T-helper 2 cell treated with Interferon-gamma antibody and Interleukin-4, amounts not matched to agents 5 μg/mL and 100 μg/mL, for 36 hours (primary cell): ENCODE data around the gene GGA1.

Experiments used
- DNase-seq: peaks from one replicate; pipeline ENCODE4 v3.0.0; 2021; ENCODE audit warnings: low spot score
- H3K27ac Mint-ChIP-seq: one replicate; pipeline ENCODE4 v1.8.0; 2021; ENCODE audit warnings: mild to moderate bottlenecking, mixed read lengths
- H3K27me3 Mint-ChIP-seq: one replicate; pipeline ENCODE4 v1.8.0; 2021; ENCODE audit warnings: low read depth, mixed read lengths
- H3K36me3 Mint-ChIP-seq: one replicate; pipeline ENCODE4 v1.8.0; 2021; ENCODE audit warnings: low read depth, mixed read lengths
- H3K4me1 Mint-ChIP-seq: one replicate; pipeline ENCODE4 v1.8.0; 2021; ENCODE audit warnings: low read depth, mixed read lengths
- H3K4me3 Mint-ChIP-seq: one replicate; pipeline ENCODE4 v1.8.0; 2022; ENCODE audit warnings: mild to moderate bottlenecking, moderate library complexity, mixed read lengths
- H3K9me3 Mint-ChIP-seq: one replicate; pipeline ENCODE4 v1.8.0; 2021; ENCODE audit warnings: mixed read lengths

The GGA1 gene, protein sequence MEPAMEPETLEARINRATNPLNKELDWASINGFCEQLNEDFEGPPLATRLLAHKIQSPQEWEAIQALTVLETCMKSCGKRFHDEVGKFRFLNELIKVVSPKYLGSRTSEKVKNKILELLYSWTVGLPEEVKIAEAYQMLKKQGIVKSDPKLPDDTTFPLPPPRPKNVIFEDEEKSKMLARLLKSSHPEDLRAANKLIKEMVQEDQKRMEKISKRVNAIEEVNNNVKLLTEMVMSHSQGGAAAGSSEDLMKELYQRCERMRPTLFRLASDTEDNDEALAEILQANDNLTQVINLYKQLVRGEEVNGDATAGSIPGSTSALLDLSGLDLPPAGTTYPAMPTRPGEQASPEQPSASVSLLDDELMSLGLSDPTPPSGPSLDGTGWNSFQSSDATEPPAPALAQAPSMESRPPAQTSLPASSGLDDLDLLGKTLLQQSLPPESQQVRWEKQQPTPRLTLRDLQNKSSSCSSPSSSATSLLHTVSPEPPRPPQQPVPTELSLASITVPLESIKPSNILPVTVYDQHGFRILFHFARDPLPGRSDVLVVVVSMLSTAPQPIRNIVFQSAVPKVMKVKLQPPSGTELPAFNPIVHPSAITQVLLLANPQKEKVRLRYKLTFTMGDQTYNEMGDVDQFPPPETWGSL

DNA sequence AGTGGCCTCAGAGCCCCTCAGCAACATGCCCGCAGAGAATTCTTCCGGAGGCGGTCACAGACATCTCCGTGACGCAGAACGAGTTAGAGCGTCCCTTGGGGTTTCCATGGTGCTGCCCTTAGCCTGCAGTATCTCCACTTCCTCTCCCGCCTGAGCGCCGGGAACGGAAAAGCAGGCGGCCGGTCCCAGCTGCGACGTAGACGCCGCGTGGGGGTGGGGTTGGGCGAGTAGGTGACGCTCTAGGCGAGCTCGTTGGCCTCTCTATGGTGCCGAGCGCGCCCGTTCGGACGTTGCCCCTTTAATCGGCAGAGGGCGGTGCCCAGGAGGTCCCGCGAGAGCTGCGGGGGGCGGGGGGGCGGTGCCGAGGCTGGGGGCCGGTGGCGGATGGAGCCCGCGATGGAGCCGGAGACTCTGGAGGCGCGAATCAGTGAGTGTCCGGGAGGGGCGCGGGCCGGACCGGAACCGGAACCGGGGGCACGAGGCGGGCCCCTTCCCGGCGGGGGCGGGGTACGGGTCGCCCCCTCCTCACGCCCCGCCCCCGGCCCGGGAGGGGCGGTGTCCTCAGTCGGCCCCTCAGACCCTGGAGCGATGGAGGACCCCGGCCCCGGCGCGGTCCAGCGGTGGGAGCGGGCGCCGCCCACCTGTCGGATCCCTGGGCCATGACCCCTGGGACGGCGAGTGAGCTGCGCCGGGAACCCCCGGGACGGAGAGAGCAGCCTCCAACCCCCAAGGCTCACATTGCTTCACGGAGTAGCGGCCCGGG, at the start of gene GGA1:
Gene GGA1, plus strand, starts transcription at position 358 of the 763 bp plus-strand sequence. Its CDS starts 27 bp downstream, at position 385.
- H3K27me3 Mint-ChIP-seq = peaks cover 2% of the 10 kb centered on the region
- peaks cover 39% of the 10 kb centered on the region for H3K4me1 Mint-ChIP-seq
- DNase-seq = peak; percentile 99
- peaks cover 2% of the 10 kb centered on the region for H3K36me3 Mint-ChIP-seq
- H3K27ac Mint-ChIP-seq = peak within 1 kb of the TSS; percentile 98
- H3K4me3 Mint-ChIP-seq = peak within 1 kb of the TSS; percentile 90
- no peaks in the 10 kb centered on the region for H3K9me3 Mint-ChIP-seq

DNA sequence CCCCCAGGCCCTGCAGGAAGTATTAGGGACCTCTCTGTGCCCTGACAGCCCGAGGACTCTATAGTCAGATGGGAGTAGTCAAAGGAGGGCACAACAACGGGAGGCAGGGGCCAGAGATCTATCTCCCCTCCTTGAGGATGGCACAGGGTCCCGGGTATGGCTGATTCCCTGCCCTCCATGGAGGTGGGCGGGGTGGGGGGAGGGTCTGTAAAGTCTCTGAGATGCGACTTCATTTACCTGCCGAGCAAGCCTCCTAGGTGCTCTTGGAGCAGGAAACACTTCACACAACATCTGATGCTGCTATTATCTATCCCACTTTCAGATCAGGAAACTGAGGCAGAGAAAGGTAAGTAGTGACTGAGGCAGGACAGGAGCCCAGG, 49.1 kb upstream of the GGA1 start:
- Mint-ChIP-seq H3K4me3 (no peak overlapping the region), H3K27ac (no peak overlapping the region), H3K4me1 (peaks cover 2% of the 10 kb centered on the region), H3K36me3 (no peaks in the 10 kb centered on the region), H3K9me3 (no peaks in the 10 kb centered on the region), H3K27me3 (peaks cover 78% of the 10 kb centered on the region)
- no peak for DNase-seq

DNA sequence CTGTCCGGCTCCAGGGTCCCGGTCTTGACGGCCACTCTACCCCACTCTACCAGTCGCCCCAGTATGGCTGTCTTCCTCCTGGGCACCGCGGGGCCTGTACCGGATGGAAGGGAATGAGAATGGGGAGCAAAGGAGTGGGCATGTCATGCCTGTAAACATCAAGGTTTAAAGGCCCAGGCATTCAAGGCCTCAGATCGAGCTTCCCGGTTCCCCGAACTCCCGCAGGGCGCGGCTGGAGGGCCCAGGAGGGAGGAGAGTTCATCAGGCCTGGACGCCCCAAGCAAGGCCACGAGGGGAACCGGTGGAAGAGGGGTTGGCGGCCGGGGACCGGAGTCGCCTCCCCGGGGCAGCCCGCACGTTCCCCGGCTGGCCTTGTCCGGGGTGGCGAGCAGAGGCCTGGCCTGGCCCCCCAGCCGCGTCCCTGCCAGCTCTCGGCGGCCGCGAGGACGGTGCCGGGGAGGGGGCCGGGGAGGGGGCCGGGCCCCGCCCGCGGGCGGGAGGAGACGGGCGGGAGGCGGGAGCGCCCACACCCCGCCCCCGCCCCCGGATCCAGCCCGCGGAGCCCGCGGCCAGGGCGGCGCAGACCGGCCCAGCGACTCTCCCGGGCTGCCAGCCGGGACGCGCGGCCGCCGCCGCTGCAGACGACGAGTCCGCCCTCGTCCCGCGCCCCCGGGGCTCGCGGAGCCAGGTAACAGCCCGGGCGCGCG, 48.6 kb upstream of the GGA1 start, which contains the start of gene CDC42EP1:
Gene CDC42EP1, plus strand, starts transcription at position 580 of the 707 bp plus-strand sequence. CDS start 5,870 bp downstream, outside the sequence.
- no peaks in the 10 kb centered on the region for H3K9me3 Mint-ChIP-seq
- H3K4me3 Mint-ChIP-seq = peak within 1 kb of the TSS; percentile 42
- no peak for DNase-seq
- H3K4me1 Mint-ChIP-seq = peaks cover 2% of the 10 kb centered on the region
- H3K27me3 Mint-ChIP-seq = peaks cover 80% of the 10 kb centered on the region
- no peaks in the 10 kb centered on the region for H3K36me3 Mint-ChIP-seq
- H3K27ac Mint-ChIP-seq = no peak within 1 kb of the TSS

DNA sequence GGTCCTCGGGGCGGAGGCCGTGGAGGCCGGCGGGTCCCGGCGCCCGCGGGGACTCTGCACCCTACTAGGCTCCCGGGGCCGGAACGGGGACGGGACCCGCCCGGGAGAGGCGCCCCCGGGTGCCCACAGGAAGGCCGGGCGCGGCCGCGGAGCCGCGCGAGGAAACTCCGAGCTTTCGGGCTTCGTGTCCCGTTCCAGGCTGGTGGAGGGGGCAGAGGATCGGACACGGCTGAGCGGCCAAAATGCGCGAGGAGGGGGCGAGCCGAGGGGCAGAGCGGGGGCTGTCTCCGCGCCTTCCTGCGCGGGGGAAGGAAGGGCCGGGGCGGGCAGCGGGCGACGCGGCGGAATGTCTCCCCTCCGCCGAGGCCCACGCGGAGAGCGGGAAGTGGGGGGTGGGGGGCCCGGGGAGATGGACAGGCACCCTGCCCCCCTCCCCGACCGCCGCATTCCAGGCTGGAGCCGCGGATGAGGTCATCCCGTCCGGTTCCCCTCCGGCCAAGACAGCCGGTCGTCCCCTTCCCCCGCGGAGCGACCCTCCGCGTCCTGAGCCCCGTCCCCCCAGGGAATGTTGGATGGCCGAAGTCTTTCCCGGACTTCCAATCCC, 47.9 kb upstream of the GGA1 start:
- Mint-ChIP-seq H3K4me3 (no peak overlapping the region), H3K9me3 (no peaks in the 10 kb centered on the region), H3K4me1 (peaks cover 2% of the 10 kb centered on the region), H3K27me3 (peaks cover 80% of the 10 kb centered on the region), H3K27ac (no peak overlapping the region), H3K36me3 (no peaks in the 10 kb centered on the region)
- no peak for DNase-seq

DNA sequence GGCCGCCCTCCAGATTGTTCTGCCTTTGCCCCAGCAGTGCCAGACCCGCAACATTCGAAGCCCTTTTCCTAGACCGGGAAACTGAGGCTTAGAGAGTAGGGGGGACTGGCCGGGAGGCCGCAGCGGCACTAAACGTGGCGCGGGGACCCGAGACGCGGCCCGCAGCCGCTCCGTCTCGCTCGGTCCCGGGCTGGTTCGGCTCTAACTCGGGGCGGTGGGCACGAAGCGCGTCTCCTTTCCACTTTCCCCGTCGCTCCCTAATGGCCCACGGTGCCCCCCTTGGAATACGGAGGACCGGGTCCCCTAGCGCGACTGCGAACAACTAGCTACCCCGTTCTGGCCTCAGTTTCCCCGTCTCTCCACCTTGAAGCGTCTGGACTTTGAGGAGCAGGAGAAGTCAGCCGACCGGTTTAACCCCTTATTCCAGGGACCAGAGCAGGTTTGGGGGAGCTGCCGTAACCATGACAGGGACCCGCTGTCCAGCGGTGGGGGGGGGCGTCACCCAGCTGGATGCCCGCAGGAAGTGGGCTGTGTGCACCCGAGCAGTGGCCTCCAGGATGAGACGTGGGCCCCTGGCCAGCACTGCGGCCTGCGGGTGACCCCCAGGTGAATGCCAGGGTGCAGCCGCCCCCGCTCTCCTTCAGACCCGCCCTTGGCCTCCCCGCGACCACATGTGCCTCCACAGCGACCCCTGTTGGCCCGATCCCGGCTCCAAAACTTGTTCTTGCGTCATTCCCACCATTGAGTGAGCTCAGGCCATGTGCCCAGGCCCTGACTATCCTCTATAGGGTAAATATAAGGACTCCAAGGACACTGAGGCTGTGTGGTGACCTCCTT, 47.2 kb upstream of the GGA1 start:
- H3K27ac Mint-ChIP-seq = no peak overlapping the region
- H3K4me1 Mint-ChIP-seq = peaks cover 4% of the 10 kb centered on the region
- H3K27me3 Mint-ChIP-seq = peaks cover 77% of the 10 kb centered on the region

DNA sequence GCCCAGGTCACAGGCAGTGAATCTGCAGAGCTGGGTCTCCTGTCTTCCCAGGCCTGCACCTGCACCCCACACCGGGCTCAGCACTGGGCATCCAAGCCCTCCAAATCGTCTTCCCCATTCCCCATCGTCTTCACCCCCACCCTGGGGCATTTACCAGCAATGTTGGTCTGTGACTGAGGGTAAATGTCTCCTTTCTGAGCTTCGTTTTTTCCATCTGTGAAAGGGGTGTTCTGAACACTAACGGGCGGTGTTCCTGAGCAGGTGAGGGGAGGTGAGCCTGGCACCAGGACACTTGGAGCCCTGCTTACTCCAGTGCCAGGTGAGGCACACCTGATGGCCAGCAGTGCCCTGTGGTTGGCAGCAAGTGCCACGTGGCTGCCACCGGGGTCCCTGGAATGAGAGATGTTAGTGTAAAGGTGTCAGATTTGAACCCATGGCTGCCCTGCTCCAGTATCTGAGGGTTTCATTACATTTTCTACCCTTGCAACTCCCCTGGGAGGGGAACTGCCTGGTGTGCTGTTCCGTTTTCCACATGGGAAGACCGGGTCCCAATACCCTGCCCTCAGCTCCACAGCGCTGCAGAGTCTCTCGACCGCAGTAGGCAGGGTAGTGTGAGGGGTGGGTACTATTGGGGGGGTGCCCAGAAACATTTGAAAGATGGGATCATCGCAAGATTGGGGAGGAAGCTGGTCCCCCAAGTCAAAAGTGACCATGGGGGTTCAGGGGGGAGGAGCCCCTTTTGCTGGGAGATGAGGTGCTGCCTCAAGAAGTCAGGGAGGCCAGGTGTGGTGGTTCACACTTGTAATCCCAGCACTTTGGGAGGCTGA, 46.4 kb upstream of the GGA1 start:
- H3K27me3 Mint-ChIP-seq = peaks cover 72% of the 10 kb centered on the region
- peaks cover 10% of the 10 kb centered on the region for H3K4me1 Mint-ChIP-seq
- H3K27ac Mint-ChIP-seq = no peak overlapping the region
- no peaks in the 10 kb centered on the region for H3K9me3 Mint-ChIP-seq
- no peak for DNase-seq
- H3K4me3 Mint-ChIP-seq = peak overlapping the region; percentile 30
- H3K36me3 Mint-ChIP-seq = no peaks in the 10 kb centered on the region

More for the DNA sequence above, 47.2 kb upstream of the GGA1 start:
- Mint-ChIP-seq H3K4me3 (peak overlapping the region; percentile 42), H3K9me3 (no peaks in the 10 kb centered on the region), H3K36me3 (no peaks in the 10 kb centered on the region)
- DNase-seq = peak; percentile 79

DNA sequence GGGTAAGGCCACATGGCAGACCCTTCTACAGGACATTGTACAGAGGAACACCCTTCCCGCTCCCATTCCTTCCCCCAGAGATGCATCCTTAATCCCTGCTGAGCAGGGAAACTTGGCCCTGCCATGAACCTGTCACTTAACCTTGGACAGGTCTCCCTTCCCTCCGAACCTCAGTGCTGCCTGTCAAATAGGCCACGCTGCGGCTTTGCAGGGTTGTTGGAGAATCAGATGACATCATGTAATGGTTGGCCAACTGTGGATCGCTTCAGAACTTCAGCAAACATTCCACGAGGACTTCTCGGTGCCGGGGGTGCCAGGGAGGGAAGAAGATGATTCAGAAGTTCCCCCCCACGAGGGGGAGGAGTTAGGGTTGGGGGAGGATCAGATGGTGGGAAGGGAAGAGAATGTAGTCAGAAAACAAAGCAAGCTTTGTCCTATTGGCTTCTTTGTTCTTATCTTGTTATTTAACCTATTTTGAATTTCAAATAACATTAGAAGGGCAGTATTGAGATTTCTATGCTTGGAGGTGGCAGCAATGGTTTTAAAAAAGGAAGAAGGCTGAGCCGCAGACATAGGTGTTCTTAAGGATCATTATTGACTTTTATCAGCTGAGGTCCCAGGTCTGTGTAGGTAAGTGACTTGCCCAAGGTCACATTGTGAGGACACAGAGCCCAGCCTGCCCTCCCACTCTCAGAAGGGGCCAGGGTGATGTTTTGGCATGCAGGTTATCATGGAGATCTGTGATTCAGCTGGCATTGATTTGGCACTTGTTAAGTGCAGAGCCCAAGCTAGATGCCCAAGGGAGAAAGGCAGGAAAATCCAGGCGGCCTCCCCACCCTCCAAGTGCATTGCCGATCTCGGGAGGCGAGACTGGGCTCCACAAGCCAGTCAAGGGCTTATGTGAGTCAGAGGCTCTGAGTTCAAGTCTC, 45.2 kb upstream of the GGA1 start:
- no peak overlapping the region for H3K4me3 Mint-ChIP-seq
- DNase-seq = no peak
- no peak overlapping the region for H3K27ac Mint-ChIP-seq
- peaks cover 62% of the 10 kb centered on the region for H3K27me3 Mint-ChIP-seq
- peaks cover 15% of the 10 kb centered on the region for H3K4me1 Mint-ChIP-seq
- H3K9me3 Mint-ChIP-seq = no peaks in the 10 kb centered on the region
- no peaks in the 10 kb centered on the region for H3K36me3 Mint-ChIP-seq

DNA sequence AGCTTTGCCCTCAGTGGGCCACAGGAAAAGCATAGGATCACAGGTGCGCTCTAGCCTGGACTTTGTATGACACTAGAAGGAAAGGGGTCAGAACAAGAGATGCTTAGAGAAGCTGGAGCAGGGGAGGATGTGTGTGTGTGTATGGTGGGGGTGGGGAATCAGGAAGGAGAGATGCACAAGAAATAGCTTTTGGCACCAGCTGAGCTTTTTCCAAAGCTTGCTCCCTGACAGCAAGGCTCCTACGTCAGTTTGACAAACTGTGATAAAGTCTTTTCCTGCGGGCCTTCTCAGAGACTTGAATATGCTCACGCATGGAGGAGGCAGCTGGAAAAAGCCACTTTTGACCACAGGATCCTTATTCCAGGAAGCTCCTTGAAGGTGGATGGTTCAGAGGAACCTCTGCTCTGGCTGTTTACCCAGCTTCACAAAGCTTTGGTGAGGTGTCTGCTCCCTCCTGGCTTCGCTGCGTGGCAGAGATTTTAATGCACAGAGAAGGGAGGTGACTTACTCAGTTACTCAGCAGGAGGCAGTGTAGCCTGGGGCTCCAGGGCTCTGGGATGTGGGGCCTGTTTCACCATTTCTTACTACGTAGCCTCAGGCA, 44.4 kb upstream of the GGA1 start:
- no peak overlapping the region for H3K4me3 Mint-ChIP-seq
- H3K4me1 Mint-ChIP-seq = peaks cover 15% of the 10 kb centered on the region
- H3K27ac Mint-ChIP-seq = no peak overlapping the region
- H3K27me3 Mint-ChIP-seq = peaks cover 54% of the 10 kb centered on the region
- DNase-seq = no peak
- H3K9me3 Mint-ChIP-seq = no peaks in the 10 kb centered on the region
- no peaks in the 10 kb centered on the region for H3K36me3 Mint-ChIP-seq

DNA sequence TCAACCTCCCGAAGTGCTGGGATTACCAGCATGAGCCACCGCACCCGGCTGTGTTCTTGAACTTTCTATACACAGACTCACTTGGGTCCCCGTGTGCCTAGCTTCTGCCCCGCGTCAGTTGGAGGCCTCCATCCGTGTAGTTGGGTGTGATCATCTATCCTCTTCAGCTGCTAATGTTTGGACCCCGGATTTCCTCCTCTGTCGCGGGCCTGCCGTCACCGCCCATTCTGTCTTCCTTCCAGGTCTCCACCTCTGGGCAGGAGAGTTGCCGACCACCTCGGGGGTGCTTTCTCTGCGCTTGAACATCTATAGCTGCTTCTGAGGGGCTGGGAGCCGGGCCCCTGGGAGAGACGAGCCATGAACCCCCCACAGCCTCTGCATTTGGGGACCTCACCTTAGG, 42.8 kb upstream of the GGA1 start:
- no peak for DNase-seq
- Mint-ChIP-seq H3K27me3 (peaks cover 58% of the 10 kb centered on the region), H3K4me1 (peaks cover 15% of the 10 kb centered on the region), H3K27ac (no peak overlapping the region), H3K4me3 (no peak overlapping the region), H3K36me3 (no peaks in the 10 kb centered on the region), H3K9me3 (no peaks in the 10 kb centered on the region)

DNA sequence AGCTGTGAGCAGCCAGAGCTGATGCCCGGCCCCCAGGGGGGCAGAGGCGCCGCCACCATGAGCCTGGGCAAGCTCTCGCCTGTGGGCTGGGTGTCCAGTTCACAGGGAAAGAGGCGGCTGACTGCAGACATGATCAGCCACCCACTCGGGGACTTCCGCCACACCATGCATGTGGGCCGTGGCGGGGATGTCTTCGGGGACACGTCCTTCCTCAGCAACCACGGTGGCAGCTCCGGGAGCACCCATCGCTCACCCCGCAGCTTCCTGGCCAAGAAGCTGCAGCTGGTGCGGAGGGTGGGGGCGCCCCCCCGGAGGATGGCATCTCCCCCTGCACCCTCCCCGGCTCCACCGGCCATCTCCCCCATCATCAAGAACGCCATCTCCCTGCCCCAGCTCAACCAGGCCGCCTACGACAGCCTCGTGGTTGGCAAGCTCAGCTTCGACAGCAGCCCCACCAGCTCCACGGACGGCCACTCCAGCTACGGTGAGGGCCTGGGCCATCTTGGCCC, 42.3 kb upstream of the GGA1 start:
- Mint-ChIP-seq H3K36me3 (no peaks in the 10 kb centered on the region), H3K4me1 (peaks cover 14% of the 10 kb centered on the region), H3K27ac (no peak overlapping the region), H3K4me3 (peak overlapping the region; percentile 32), H3K9me3 (no peaks in the 10 kb centered on the region), H3K27me3 (peaks cover 58% of the 10 kb centered on the region)
- peak; percentile 28 for DNase-seq
